Measurements from ENCODE around the gene THY1.
"Not testable (repeated sequence)": the region's sequence is repeated elsewhere in the genome, so short reads cannot be mapped to it uniquely, and the experiment has no call there.

THY1 gene

DNA sequence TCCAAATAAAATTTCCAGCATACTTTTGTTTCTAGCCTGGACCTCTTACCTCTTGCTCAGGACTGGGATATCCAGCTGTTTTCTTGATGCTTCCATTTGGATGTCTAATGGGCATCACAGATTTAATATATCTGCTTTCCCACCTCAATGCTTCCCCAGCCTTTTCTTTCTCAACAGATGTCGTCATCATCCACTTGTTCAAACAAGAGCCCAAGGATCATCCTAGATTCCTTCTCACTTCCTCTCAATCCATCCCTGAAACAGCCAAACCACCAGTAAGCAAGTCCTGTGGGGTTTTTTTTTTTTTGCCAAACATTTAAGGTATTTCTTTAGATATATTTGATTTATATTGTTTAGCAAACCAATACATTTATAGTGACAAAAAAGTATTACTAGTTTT is 12.5 kb downstream of the THY1 start:
- TF ChIP-seq, protein P1, sequence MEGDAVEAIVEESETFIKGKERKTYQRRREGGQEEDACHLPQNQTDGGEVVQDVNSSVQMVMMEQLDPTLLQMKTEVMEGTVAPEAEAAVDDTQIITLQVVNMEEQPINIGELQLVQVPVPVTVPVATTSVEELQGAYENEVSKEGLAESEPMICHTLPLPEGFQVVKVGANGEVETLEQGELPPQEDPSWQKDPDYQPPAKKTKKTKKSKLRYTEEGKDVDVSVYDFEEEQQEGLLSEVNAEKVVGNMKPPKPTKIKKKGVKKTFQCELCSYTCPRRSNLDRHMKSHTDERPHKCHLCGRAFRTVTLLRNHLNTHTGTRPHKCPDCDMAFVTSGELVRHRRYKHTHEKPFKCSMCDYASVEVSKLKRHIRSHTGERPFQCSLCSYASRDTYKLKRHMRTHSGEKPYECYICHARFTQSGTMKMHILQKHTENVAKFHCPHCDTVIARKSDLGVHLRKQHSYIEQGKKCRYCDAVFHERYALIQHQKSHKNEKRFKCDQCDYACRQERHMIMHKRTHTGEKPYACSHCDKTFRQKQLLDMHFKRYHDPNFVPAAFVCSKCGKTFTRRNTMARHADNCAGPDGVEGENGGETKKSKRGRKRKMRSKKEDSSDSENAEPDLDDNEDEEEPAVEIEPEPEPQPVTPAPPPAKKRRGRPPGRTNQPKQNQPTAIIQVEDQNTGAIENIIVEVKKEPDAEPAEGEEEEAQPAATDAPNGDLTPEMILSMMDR (IDR thresholded peaks at IDR 0.05; ENCODE audit: low read depth, low read length), result no peak
- no peak overlapping the region for H3K4me3 ChIP-seq (ENCODE audit: low read depth, low read length)

DNA sequence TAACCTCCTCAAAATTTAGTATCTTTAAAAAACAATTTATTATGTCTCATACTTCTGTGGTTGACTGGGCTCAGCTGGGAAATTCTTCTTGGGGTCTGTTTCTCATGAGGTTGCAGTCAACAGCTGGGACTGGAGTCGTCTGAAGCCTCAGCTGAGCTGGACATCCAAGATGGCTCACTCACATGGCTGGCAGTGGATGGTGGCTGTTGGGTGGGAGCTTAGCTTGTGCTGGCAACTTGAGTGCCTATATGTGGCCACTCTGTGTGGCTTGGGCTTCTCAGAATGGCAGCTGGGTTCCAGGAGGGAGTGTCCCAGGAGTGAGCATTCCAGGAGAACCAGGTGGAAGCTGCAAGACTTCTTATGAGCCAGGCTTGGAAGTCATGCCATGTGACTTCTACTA is 13.2 kb downstream of the THY1 start:
- TF ChIP-seq, protein P1 (IDR thresholded peaks at IDR 0.05; ENCODE audit: low read depth, low read length), result no peak
- H3K4me3 ChIP-seq (ENCODE audit: low read depth, low read length), result no peak overlapping the region

DNA sequence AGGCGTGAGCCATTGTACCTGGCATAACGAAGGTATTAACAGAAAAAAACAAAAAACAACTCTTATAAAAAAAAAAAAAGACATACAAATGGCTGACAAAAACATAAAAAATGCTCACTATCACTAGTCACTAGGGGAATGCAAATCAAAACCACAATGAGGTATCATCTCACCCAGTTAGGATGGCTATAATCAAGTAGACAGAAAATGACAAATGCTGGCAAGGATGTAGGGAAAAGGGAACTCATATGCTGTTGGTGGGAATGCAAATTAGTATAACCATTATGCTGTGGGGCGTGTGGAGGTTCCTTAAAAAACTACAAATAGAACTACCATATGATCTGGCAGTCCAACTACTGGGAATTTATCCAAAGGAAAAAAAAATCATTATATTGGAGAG is 17.0 kb downstream of the THY1 start:
- TF ChIP-seq, protein P1 (IDR thresholded peaks at IDR 0.05; ENCODE audit: low read depth, low read length), result no peak

DNA sequence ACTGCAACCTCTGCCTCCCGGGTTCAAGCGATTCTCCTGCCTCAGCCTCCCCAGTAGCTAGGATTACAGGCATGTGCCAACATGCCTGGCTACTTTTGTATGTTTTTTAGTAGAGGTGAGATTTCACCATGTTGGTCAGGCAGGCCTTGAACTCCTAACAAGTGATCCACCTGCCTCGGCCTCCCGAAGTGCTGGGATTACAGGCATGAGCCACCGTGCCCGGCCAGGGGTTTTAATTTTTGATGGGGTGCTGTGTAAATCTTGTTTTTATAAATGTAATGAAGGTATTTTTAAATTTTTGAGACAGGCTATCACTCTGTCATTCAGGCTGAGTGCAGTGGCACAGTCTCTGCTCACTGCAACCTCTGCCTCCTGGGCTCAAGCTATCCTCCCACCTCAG is 17.5 kb downstream of the THY1 start:
- not testable (repeated sequence) for H3K4me3 ChIP-seq (ENCODE audit: low read depth, low read length)

More for the DNA sequence above, 17.0 kb downstream of the THY1 start:
- H3K4me3 ChIP-seq (ENCODE audit: low read depth, low read length), result no peak overlapping the region

DNA sequence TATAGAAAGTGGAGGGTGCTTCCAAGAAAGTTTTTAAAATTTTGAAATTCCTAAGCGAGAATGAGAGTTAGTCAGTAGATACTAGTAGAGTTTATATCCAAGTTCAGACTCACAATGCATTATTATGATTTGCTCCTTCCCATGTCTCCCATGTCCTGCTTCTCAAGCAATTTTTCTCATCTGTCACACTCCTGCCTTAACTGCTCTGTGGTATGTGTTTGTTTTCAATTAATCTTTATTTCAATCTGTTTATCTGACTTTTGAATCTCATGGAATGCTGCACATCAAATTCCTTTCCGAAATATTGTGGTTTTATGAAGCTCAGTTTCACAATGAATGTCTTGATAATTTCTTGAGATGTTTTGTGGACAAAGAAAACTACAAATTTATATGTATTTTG is 18.1 kb downstream of the THY1 start:
- no peak overlapping the region for H3K4me3 ChIP-seq (ENCODE audit: low read depth, low read length)
- TF ChIP-seq, protein P1 (IDR thresholded peaks at IDR 0.05; ENCODE audit: low read depth, low read length), result no peak

DNA sequence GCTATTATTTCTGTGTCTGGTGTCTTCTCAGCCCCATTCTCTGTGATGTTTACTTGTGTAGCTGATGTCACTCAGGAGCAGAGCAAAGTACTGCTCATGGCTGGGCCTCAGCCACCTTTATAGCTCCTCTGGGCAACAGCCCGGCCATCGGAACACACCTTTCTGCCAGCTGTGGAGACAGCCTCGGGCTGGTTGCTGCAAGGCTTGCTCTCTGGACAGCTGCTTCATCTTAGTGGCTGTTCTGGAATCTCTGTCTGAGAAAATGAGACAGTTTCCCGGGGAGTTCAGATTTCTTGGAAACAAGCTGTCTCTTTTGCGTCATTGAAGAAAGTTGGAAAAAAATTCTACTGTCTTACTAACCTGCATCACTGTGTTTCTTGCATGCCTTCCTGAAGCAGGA is 20.0 kb downstream of the THY1 start:
- no peak overlapping the region for H3K4me3 ChIP-seq (ENCODE audit: low read depth, low read length)
- TF ChIP-seq, protein P1 (IDR thresholded peaks at IDR 0.05; ENCODE audit: low read depth, low read length), result no peak

DNA sequence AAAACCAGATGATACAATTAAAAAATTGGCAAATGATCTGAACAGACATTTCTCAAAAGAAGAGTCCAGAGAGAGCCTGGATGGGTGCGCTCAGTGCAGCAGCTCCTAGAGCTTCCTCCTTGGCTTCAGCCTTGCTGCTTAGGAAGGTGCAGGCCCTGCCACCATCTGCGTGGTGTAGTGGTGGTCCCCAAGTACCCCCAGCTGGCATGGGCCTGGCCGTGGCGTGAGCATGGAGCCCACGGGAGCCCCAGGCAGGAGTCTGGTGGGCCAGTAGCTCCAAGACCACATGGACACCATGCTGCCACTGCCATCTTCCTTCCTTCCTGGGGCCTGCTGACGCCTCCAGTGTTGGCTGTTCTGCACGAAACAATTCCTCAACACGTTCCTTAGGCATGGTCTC is 20.5 kb downstream of the THY1 start:
- no peak overlapping the region for H3K4me3 ChIP-seq (ENCODE audit: low read depth, low read length)
- TF ChIP-seq, protein P1 (IDR thresholded peaks at IDR 0.05; ENCODE audit: low read depth, low read length), result no peak

DNA sequence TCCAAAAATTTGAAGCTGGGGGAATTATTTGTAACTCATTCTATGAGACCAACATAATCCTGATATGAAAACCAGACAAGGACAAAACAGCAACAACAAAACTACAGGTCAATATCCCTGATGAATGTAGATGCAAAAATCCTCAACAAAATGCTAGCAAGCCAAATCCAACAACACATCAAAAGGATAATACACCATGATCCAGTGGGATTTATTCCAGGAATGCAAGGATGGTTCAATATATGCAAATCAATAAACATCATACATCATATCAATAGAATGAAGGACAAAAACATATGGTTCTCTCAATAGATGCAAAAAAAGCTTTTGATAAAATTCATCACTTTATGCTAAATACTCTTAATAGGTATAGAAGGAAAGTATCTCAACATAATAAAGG is 22.1 kb downstream of the THY1 start:
- no peak overlapping the region for H3K4me3 ChIP-seq (ENCODE audit: low read depth, low read length)
- TF ChIP-seq, protein P1 (IDR thresholded peaks at IDR 0.05; ENCODE audit: low read depth, low read length), result no peak

Measured in WI38 (cell line).